Esophagus muscularis mucosa (tissue), 4 donors: ENCODE data around the gene CACNG7. TPM values are rescaled to one million over a fixed set of nuclear protein-coding genes. Genes with fewer than 3 reads are reported as not detected.
"Not testable (repeated sequence)": the region's sequence is repeated elsewhere in the genome, so short reads cannot be mapped to it uniquely, and the experiment has no call there.

Experiments used
- DNase-seq: peaks from one replicate; pipeline ENCODE4 v3.0.0-alpha.2; 2017; ENCODE audit errors: extremely low spot score
- H3K27ac ChIP-seq, 4 donors: fragments of 200-600 bp; sonication (generic); replicated peaks in 1 of 4; 1 replicate in 3 of 4; 2 replicates in 1 of 4; pipeline ENCODE4 v1.5.1; 2016 to 2019; ENCODE audit warnings: mild to moderate bottlenecking in 1 of 4
- H3K27me3 ChIP-seq, 4 donors: fragments of 200-600 bp; sonication (generic); one replicate each; pipeline versions ENCODE4 v1.5.1 to v1.6.0; 2016 to 2019
- H3K36me3 ChIP-seq, 4 donors: fragments of 200-600 bp; sonication (generic); one replicate each; pipeline ENCODE4 v1.5.1; 2016 to 2019
- H3K4me1 ChIP-seq, 4 donors: fragments of 200-600 bp; sonication (generic); one replicate each; pipeline ENCODE4 v1.5.1; 2016 to 2019
- H3K4me3 ChIP-seq, 4 donors: fragments of 200-600 bp; sonication (generic); 1 replicate in 2 of 4; 2 replicates in 2 of 4; pipeline ENCODE4 v1.5.1; 2016 to 2019; ENCODE audit warnings: mild to moderate bottlenecking in 4 of 4, moderate library complexity in 1 of 4
- H3K9me3 ChIP-seq, 4 donors: fragments of 200-600 bp; sonication (generic); 1 replicate in 3 of 4; 2 replicates in 1 of 4; pipeline ENCODE4 v1.5.1; 2016 to 2019
- CTCF ChIP-seq, 3 experiments: fragments of 200-600 bp in 2 of 3; fragments of 450-650 bp in 1 of 3; sonication (generic) in 2 of 3; IDR thresholded peaks; one replicate each; pipeline ENCODE4 v1.5.1; 2017 to 2019; ENCODE audit warnings: antibody characterized with exemption in 3 of 3, mild to moderate bottlenecking in 2 of 3, moderate library complexity in 1 of 3
- EP300 ChIP-seq: sonication (generic); formaldehyde crosslinking; IDR thresholded peaks from one replicate; pipeline ENCODE4 v1.6.1; 2017; ENCODE audit warnings: antibody characterized with exemption
- POLR2A ChIP-seq: fragments of 450-650 bp; IDR thresholded peaks from one replicate; pipeline ENCODE4 v1.6.1; 2017; ENCODE audit warnings: antibody characterized with exemption, moderate library complexity, mild to moderate bottlenecking, low read depth
- POLR2AphosphoS5 ChIP-seq, 2 donors: sonication (generic); formaldehyde crosslinking; IDR thresholded peaks; one replicate each; pipeline ENCODE4 v1.6.1; 2017; ENCODE audit warnings: antibody characterized with exemption in 2 of 2
- WGBS: methylation state at CpG from one replicate; pipeline ENCODE4 v1.1.5; 2018; 5-methylcytosine and 5-hydroxymethylcytosine counted together
- intact Hi-C: fragments of 100-400 bp; cut with DNase I; formaldehyde crosslinking; loops from one replicate; pipeline ENCODE4 v1.15.1; 2023
- total RNA-seq, 4 donors: library from RNA; depleted of rRNA; stranded (reverse); fragments of >200 nt; gene quantifications; one replicate each; pipeline versions ENCODE4 v1.1.0 to v1.2.1, GENCODE V29; 2016

Gene CACNG7
- total RNA-seq, 4 donors from 2014 or later, result under 0.01 to 1.2 TPM; not detected in 2

GRCh38 chr19:53866865-53867224 lies 42.2 kb upstream of the CACNG7 start:
- 10% methylated on average over 14 of the region's 14 CpGs for WGBS

GRCh38 chr19:53867225-53868090 lies 41.6 kb upstream of the CACNG7 start, which contains the start of gene MYADM:
Gene MYADM (plus strand): TSS chr19:53867883. CDS start chr19:53873530, 5,647 bp downstream.
- peaks cover 35 to 55% (median 54%) of the 10 kb centered on the region in 4 donors for H3K4me1 ChIP-seq
- no peaks in the 10 kb centered on the region for H3K9me3 ChIP-seq
- WGBS, result under 1% methylated on average over 17 of the region's 37 CpGs

More at GRCh38 chr19:53866865-53867224, 42.2 kb upstream of the CACNG7 start:
- DNase-seq, result no peak
- intact Hi-C loops, result no loop called here
- H3K27me3 ChIP-seq, result no peaks in the 10 kb centered on the region
- H3K4me3 ChIP-seq, result peak overlapping the region; percentile 86 to 99 (median 95)
- TF ChIP-seq POLR2AphosphoS5 (IDR thresholded peaks at IDR 0.05), result no peak
- no peak for TF ChIP-seq EP300
- no peak for TF ChIP-seq POLR2A
- H3K27ac ChIP-seq, result peak overlapping the region; percentile 98 to 99 (median 98)
- peaks cover 0 to 14% (median 12%) of the 10 kb centered on the region in 4 donors for H3K36me3 ChIP-seq
- H3K9me3 ChIP-seq, result no peaks in the 10 kb centered on the region
- H3K4me1 ChIP-seq, result peaks cover 35 to 49% (median 48%) of the 10 kb centered on the region in 4 donors

GRCh38 chr19:53868091-53868891 lies 40.8 kb upstream of the CACNG7 start:
- Histone ChIP-seq H3K27ac (peak overlapping the region; percentile 98 to 99 (median 98)), H3K4me3 (peak overlapping the region; percentile 86 to 99 (median 95)), H3K36me3 (peaks cover under 1 to 29% (median 24%) of the 10 kb centered on the region in 4 donors), H3K9me3 (no peaks in the 10 kb centered on the region), H3K4me1 (peaks cover 35 to 64% (median 62%) of the 10 kb centered on the region in 4 donors), H3K27me3 (no peaks in the 10 kb centered on the region)
- intact Hi-C loops, result no loop called here
- WGBS, result 0% methylated on average over 26 of the region's 37 CpGs
- TF ChIP-seq POLR2A (no peak), CTCF (IDR thresholded peaks at IDR 0.05) (no peak), POLR2AphosphoS5 (IDR thresholded peaks at IDR 0.05) (no peak), EP300 (no peak)
- no peak for DNase-seq

More at GRCh38 chr19:53867225-53868090, 41.6 kb upstream of the CACNG7 start, which contains the start of gene MYADM:
- peaks cover 0 to 20% (median 15%) of the 10 kb centered on the region in 4 donors for H3K36me3 ChIP-seq
- peak; percentile 100 for DNase-seq
- intact Hi-C loops, result no loop called here
- no peaks in the 10 kb centered on the region for H3K27me3 ChIP-seq
- peak within 1 kb of the TSS; percentile 86 to 99 (median 95) for H3K4me3 ChIP-seq
- H3K27ac ChIP-seq, result peak within 1 kb of the TSS; percentile 98 to 99 (median 98)
- TF ChIP-seq CTCF (IDR thresholded peaks at IDR 0.05) (no peak), POLR2A (peak; percentile 66), EP300 (no peak), POLR2AphosphoS5 (IDR thresholded peaks at IDR 0.05) (peak; percentile 90 to 98)

GRCh38 chr19:53868892-53869804 lies 39.9 kb upstream of the CACNG7 start:
- peaks cover 38 to 72% (median 71%) of the 10 kb centered on the region in 4 donors for H3K4me1 ChIP-seq

GRCh38 chr19:53869805-53870484 lies 39.1 kb upstream of the CACNG7 start:
- not testable (repeated sequence) for H3K9me3 ChIP-seq, DNase-seq, H3K27me3 ChIP-seq
- Histone ChIP-seq H3K4me1 (peaks cover 44 to 78% (median 78%) of the 10 kb centered on the region in 4 donors), H3K4me3 (peak overlapping the region; percentile 86 to 99 (median 95)), H3K27ac (peak overlapping the region; percentile 98 to 99 (median 98)), H3K36me3 (peaks cover 15 to 45% (median 40%) of the 10 kb centered on the region in 4 donors)
- 0% methylated on average over 1 of the region's 24 CpGs for WGBS
- intact Hi-C loops, result loop anchor here (10.0 kb wide), 1 partner anchor 235 kb away; the partner anchor contains the start of genes NDUFA3 and OSCAR

More at GRCh38 chr19:53868892-53869804, 39.9 kb upstream of the CACNG7 start:
- intact Hi-C loops, result no loop called here
- Histone ChIP-seq H3K4me3 (peak overlapping the region; percentile 86 to 99 (median 95)), H3K9me3 (no peaks in the 10 kb centered on the region), H3K27ac (peak overlapping the region; percentile 98 to 99 (median 98)), H3K27me3 (no peaks in the 10 kb centered on the region), H3K36me3 (peaks cover 9 to 37% (median 32%) of the 10 kb centered on the region in 4 donors)
- peak; percentile 98 for DNase-seq
- 0% methylated on average over 1 of the region's 75 CpGs for WGBS
- TF ChIP-seq POLR2A (peak; percentile 76), EP300 (no peak), CTCF (IDR thresholded peaks at IDR 0.05) (peak; percentile 23 to 51 (median 36)), POLR2AphosphoS5 (IDR thresholded peaks at IDR 0.05) (peak; percentile 88 to 92)
